GM19467 (cell line): ENCODE measurements around the gene GPR26.
"Not testable (repeated sequence)": the region's sequence is repeated elsewhere in the genome, so short reads cannot be mapped to it uniquely, and the experiment has no call there.

Source experiments
- ATAC-seq: cut with Tn5 transposase; IDR thresholded peaks from one replicate; pipeline ENCODE4 v1.9.1; 2021; ENCODE audit warnings: mild to moderate bottlenecking, moderate library complexity; ENCODE audit not compliant: unreplicated experiment

The GPR26 gene

GRCh38 chr10:123704076-123704475 is 37.9 kb downstream of the GPR26 start:
- ATAC-seq = no peak

- ATAC-seq = no peak
Observed at GRCh38 chr10:123704812-123705211, 38.7 kb downstream of the GPR26 start.

GRCh38 chr10:123706236-123706635 is 40.1 kb downstream of the GPR26 start:
- no peak for ATAC-seq

GRCh38 chr10:123715546-123715945 is 49.4 kb downstream of the GPR26 start:
- ATAC-seq = no peak

GRCh38 chr10:123717336-123717735 is 51.2 kb downstream of the GPR26 start:
- ATAC-seq = no peak

- no peak for ATAC-seq
Observed at GRCh38 chr10:123718544-123719060, 52.4 kb downstream of the GPR26 start.

GRCh38 chr10:123720536-123720935 is 54.4 kb downstream of the GPR26 start:
- ATAC-seq = no peak

GRCh38 chr10:123721441-123722049 is 55.4 kb downstream of the GPR26 start:
- no peak for ATAC-seq

GRCh38 chr10:123722351-123722750 is 56.2 kb downstream of the GPR26 start:
- no peak for ATAC-seq

- ATAC-seq = no peak
Observed at GRCh38 chr10:123724747-123725146, 58.6 kb downstream of the GPR26 start.

GRCh38 chr10:123726381-123726780 is 60.2 kb downstream of the GPR26 start:
- ATAC-seq = no peak

- ATAC-seq = no peak
Observed at GRCh38 chr10:123726836-123727235, 60.7 kb downstream of the GPR26 start.

- ATAC-seq = no peak
Observed at GRCh38 chr10:123729523-123729922, 63.4 kb downstream of the GPR26 start.

- not testable (repeated sequence) for ATAC-seq
Observed at GRCh38 chr10:123736917-123737316, 70.8 kb downstream of the GPR26 start.

GRCh38 chr10:123741146-123741545 is 75.0 kb downstream of the GPR26 start:
- ATAC-seq = no peak

GRCh38 chr10:123741711-123742110 is 75.6 kb downstream of the GPR26 start:
- ATAC-seq = no peak

- ATAC-seq = no peak
Observed at GRCh38 chr10:123742751-123743440, 76.7 kb downstream of the GPR26 start.

GRCh38 chr10:123743441-123744223 is 77.5 kb downstream of the GPR26 start:
- ATAC-seq = no peak

- no peak for ATAC-seq
Observed at GRCh38 chr10:123744224-123744536, 78.0 kb downstream of the GPR26 start.
